ENCODE measurements around the gene ITGA4.
"Not testable (repeated sequence)": the region's sequence is repeated elsewhere in the genome, so short reads cannot be mapped to it uniquely, and the experiment has no call there.

ITGA4 gene

DNA sequence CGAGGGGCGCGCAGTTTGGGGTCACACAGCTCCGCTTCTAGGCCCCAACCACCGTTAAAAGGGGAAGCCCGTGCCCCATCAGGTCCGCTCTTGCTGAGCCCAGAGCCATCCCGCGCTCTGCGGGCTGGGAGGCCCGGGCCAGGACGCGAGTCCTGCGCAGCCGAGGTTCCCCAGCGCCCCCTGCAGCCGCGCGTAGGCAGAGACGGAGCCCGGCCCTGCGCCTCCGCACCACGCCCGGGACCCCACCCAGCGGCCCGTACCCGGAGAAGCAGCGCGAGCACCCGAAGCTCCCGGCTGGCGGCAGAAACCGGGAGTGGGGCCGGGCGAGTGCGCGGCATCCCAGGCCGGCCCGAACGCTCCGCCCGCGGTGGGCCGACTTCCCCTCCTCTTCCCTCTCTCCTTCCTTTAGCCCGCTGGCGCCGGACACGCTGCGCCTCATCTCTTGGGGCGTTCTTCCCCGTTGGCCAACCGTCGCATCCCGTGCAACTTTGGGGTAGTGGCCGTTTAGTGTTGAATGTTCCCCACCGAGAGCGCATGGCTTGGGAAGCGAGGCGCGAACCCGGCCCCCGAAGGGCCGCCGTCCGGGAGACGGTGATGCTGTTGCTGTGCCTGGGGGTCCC is at the start of gene ITGA4:
Gene ITGA4, plus strand, starts transcription at position 266 of the 620 bp plus-strand sequence. Its CDS starts 269 bp downstream, at position 535.
- peak; percentile 63 for DNase-seq

DNA sequence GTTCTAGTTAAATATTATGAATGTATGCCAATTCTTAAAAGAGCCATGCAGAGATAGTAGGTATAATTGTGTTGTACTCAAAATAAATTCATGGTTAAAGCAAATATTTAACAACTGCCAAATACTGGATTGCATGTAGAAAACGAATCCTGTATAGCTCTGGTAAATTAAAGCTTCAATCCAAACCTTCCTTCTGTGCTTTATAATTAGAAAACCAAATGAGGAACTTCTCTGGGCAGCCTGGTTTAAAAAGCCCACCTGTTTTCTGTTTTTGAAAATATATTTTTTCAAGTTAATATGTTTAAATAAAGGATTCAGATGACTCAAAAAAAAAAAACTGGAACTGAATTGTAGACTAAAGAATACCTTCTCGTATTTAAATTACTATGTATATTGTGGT is 48.3 kb upstream of the ITGA4 start:
- no peak for DNase-seq

DNA sequence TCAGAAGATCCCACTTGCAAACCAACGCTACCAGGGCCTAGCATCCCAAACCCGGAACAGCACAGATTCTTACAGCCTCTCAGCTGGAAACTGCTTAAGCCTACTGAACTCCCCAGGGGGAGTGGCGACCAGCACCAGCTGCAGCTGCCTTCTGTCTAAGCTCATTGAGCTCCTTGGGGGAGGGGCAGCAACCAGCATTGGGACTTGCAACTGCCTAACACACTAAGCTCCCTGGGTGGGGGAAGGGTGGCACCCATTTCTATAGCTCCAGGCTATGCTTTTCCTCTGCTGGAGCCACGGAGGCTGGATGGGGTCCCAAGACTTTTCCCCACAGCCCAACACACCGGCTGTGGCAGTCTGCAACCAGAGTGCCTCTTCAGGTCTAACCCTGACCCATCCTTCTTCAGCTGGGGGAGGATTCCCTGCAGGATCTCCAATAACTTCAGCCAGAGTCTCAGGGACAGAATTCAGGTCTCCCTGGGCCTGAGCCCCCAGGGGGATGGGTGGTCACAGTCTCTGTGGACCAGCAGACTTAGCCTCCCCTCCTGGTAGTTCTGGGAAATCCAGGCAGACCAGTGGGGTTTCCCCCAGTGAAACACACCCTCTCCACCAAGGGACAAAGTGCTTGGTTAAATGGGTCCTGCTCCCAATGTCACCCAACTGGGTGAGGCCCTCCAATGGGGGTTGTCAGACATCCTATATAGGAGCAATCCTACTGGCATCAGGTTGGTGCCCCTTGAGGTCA is 45.9 kb upstream of the ITGA4 start:
- peak; percentile 86 for DNase-seq

DNA sequence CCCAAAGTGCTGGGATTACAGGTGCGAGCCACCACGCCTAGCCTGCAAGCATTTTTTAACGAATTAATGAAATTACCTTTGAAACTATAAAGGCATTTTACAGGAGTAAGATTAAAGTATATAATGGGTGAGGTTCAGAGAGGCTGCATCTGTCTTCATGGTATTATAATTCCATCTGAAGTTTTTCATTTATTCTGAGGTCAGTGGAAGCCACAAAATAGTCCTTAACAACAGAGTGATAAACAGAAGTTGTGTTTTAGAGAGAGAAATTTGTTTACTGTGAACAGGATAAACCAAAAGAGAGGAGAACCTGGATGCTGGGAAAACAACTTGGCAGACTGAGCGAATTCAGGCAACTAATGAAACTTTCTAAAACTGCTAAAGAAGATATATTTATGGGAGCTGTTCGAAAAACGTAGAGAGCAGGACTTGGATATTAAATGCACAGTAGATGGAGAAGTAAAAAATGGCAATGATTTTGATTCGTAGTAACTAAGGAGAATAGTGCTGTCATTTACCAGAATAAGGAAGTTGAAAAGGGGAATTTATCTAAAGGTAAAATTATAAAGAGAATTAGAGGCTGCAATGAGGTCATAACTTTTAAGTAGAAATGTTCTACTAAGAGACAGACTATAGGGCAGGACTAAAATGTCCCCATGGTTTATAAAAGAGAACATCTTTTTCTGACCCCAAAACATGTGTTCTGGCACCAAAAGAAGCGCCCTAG is 37.9 kb upstream of the ITGA4 start:
- DNase-seq, result no peak

DNA sequence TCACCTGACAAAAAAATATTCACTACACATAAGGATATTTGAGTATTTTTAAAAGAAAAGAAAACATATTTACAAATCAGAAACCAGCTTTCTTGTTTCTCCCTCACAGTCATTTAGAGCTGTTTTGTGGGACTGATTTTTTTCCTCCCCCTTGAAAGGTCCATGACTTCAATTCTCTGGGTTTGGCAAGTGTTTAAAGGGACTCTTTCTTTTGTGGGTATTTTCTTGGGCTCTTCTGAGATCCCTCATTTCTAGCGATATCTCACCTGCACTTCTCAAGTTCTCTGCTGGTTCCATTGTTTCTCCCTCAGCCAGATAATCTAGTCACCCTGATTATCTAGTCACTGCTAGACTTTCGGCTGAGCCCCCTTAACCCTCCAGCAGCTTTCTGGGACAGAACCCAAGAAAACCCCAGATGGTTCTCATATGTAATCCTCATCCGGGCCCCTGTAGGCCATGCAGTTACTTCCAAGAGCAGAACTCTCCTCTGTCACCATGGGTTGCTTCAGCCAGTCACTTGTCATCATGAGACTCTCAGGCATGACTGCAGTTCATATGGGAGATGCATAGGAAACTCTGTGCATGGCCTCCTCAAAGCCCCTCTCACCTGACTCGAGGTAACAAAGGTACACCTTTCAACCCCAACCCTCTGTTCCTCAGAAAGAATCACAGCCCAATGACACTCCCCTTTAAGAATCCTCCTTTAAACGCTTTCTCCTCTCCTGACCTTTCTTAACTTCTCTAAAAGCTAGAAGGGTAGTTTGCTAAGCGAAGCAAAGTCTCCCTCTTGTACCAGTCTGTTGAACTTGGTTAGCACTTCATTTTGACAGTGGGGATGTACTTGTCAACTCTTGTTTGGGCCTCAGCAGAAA is 36.7 kb upstream of the ITGA4 start:
- DNase-seq, result no peak

DNA sequence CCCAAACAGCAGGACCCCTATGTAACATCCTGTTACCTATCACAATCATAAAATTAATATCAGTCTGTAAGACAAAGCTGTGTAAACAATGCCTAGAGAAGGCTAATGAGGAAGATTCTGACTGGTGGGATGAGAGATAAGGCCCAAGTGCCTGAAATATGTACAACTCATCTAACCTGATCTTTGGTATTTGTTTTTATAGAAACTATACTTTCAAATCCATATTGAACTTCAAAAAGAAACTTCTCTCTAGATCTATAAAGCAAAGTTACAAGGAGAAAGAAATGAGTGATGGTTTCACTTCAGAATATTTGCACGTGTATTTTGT is 36.1 kb upstream of the ITGA4 start:
- peak; percentile 19 for DNase-seq

DNA sequence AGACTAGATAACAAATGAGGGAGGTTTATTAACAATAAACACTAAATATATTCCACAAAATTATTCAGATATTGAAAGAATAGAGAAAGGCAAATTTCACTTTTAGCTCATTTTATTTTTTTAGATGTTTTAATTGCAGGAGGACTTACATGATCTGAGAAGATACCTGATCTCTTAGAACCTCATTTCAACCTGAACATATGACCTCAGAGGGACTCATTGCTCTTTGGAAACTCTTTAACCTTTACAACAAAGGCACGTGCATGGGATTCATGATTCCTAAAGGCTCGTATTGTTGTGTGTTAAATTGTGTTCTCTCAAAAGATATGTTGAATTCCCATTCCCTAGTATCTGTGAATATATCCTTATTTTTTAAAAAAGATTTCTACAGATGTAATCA is 35.7 kb upstream of the ITGA4 start:
- DNase-seq, result no peak

DNA sequence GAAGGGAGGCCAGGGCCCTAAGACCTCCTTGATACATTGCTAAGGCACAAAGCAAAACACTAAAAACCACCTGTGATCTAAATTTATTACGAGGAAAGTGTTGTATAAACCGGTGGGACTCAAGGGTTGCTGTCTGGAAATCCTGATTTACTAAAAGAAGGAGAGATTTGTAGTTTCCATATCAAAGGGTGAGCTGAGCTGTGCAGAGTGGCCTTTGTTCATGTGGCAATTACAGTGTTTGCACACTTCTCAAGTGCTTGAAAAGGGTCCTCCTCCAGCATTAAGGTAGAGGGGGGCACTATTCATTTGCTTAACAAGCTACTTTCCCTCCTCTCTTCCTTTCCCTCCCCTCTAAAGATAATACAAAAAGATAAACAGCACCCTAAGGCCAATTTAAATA is 30.5 kb upstream of the ITGA4 start:
- DNase-seq, result peak; percentile 78

DNA sequence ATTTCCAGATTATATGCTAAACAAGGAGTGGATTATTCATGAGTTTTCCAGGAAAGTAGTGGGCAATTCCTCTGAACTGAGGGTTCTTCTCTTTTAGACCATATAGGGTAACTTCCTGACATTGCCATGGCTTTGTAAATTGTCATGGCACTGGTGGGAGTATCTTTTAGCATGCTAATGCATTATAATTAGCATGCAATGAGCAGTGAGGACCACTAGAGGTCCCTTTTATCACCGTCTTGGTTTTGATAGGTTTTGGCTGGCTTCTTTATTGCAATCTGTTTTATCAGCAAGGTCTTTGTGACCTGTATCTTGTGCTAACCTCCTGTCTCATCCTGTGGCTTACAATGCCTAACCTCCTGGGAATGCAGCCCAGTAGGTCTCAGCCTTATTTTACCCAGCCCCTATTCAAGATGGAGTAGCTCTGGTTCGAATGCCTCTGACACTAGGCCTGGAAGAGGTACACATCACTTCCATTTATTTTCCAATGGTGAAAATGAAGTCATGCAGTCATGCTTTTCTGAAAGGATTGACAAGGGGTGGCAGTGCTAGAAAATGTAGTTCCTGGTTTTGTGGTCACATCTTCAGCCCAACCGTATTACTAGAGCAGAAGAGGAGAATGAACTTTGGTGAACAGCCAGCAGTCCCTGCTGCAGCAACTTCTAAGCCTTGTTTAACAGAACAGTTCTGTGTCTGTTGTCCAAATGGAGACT is 26.6 kb upstream of the ITGA4 start:
- no peak for DNase-seq

DNA sequence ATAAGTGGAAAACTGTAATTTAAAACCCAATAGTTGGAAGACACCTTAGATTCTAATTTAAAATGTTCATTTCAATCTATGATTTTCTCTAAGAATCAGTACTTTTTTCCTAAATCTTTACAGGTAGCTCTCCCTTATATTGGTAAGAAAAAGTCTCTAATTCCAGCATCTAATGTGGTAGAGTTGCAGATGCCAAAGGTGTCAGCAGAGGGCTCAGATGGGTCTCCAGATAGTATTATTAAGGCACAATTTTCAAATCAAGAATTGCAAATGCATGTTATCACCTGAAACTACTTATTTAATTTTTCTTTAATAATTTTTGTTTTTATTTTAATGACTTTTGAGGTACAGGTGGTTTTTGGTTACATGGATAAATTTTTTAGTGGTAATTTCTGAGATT is 25.5 kb upstream of the ITGA4 start:
- no peak for DNase-seq

DNA sequence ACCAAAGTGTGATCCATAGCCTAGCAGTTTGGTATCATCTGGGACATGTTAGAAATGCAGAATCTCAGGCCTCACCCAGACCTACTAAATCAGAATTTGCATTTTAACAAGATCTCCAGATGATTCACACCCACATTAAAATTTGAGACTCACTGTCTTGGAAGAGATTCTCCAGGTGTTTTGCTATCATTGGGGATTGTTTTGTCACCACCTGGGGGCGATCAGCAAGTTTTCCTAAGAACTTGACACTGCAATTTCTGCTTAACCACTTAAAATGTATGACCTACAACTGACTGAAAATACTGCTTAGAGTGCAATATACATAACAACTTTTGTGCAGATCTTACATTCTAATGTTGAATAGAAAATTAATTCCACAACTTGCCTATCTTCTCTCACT is 18.9 kb upstream of the ITGA4 start:
- no peak for DNase-seq

DNA sequence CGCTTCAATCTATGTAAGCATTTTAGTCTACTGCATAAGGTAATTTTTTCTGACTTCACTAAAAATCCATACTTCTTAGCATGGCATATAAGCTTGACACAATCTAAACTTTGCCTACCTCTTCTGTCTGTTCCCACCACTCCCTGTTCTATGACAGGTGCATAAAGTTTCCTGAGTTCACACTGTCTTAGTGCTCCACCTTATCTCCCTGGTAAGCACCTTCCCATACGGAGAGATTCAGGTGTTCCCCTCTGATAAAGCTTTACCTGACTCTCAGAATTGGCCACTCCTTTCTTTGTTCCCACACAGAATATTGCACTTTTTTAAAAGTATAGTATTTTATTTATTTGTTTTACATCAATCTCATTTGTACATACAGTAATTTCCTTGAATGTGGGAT is 16.8 kb upstream of the ITGA4 start:
- peak; percentile 33 for DNase-seq

DNA sequence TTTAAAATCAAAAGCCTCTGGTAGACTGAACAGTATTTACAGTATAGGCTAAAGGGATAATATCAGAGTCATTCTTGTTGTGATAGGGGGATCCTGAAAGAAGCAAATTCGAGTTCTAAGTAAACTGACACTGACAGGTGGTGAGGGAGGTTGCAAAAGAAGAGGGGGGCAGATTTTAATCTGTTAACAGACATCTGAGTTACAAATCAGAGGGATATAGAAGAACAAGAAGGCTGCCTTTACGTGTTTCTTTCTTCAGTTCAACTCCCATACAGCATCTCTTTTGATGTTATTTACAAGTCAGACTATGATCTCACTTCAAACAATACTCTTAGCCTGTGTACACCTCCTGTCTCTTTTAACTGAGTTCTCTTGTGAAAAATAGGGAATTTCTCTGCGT is 16.3 kb upstream of the ITGA4 start:
- no peak for DNase-seq

DNA sequence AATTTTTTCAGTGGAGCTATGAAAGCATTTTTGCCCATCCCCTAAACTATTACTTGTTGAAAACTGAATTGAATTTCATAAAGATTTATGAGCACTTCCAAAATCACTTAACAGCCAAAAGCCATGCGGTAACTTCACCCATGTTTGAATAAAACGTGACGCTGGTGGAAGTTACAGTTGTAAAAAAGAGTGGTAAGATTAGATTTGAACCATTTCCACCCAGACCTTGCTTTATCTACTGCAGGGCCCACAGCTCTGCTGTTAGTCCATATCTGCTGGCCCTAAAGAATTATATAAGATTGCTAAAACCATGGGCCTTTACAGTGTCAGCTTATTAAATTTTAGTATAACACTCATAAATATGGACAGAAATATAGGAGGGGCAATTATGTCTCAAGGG is 15.5 kb upstream of the ITGA4 start:
- DNase-seq, result no peak

DNA sequence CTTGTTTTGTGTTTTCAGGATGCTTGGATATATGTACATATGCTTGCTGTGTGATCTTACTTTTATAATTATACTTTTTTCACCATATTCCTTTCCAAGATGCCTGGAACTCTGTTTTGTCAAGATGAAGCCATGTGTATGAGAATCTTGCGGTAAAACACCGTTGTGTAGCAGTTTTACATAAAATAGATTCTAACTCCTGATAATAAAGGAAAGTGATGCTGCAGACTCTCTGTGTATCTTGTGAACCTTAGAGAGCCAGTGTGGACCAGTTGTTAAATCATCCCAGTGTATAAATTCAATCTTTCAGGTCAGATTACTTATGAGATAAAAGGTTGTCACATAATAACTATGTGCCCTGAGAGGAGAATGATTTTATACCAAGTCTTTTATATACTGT is 12.5 kb upstream of the ITGA4 start:
- DNase-seq, result no peak

DNA sequence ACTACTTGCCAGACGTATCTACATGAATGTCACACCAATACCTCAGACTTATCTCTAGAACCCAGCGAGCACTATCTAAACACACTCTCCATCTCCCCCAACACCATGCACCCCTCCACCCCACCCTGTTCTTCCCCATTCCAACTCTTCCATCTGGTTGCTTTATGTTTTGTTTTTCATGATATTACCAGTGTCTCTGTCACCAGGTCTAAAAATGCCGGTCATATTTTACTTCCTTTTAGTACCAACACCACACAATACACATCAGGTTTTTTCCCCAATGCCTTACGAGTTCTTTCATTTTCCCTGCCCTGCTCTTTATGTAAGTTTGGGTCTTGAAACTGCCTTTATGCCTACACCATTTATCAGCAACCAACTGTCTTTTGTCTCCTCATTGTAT is 10.2 kb upstream of the ITGA4 start:
- no peak for DNase-seq

DNA sequence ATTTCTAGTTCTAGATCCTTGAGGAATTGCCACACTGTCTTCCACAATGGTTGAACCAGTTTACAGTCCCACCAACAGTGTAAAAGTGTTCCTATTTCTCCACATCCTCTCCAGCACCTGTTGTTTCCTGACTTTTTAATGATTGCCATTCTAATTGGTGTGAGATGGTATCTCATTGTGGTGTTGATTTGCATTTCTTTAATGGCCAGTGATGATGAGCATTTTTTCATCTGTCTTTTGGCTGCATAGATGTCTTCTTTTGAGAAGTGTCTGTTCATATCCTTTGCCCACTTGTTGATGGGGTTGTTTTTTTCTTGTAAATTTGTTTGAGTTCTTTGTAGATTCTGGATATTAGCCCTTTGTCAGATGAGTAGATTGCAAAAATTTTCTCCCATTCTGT is 7.9 kb upstream of the ITGA4 start:
- DNase-seq, result not testable (repeated sequence)

DNA sequence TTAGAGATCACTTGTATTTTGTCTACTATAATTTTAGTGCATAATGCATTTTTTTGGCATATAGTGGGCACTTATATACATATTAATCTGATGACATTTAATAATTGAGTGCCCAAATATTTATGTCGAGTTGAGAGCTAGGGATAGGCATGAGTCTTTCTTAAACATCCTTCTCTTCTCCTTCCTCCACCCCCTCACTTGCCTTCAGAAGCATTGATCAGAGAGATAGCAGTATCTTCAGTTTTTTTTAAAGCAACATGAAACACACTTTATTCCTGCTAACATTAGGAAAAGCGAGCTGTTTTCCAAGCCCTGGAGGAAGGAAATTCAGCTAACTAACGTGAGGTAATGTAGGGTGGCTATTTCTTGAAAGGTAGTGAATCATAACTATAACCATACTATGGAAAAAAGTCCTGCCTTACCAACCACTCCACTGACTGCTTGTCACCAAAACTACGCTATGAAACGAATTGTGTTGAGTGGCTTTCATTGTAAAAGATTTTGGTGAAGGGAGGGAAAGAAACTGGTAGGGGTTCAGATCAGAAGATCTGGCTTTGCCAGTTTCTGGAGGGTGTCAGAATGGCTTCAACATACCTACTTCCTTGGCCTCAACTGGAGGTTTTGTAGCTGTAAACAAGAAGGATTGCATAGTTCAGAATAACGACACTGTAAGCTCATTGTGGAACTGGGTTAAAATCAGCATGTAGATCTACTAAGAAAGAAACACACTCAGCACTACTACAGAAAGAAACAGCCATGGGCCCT is 2.3 kb upstream of the ITGA4 start:
- DNase-seq, result no peak

DNA sequence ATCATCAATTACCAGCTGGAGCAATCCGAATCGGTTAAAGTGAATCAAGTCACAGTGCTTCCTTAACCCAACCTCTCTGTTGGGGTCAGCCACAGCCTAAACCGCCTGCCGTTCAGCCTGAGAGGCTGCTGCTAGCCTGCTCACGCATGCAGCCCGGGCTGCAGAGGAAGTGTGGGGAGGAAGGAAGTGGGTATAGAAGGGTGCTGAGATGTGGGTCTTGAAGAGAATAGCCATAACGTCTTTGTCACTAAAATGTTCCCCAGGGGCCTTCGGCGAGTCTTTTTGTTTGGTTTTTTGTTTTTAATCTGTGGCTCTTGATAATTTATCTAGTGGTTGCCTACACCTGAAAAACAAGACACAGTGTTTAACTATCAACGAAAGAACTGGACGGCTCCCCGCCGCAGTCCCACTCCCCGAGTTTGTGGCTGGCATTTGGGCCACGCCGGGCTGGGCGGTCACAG is 496 bp upstream of the ITGA4 start:
- peak; percentile 63 for DNase-seq

DNA sequence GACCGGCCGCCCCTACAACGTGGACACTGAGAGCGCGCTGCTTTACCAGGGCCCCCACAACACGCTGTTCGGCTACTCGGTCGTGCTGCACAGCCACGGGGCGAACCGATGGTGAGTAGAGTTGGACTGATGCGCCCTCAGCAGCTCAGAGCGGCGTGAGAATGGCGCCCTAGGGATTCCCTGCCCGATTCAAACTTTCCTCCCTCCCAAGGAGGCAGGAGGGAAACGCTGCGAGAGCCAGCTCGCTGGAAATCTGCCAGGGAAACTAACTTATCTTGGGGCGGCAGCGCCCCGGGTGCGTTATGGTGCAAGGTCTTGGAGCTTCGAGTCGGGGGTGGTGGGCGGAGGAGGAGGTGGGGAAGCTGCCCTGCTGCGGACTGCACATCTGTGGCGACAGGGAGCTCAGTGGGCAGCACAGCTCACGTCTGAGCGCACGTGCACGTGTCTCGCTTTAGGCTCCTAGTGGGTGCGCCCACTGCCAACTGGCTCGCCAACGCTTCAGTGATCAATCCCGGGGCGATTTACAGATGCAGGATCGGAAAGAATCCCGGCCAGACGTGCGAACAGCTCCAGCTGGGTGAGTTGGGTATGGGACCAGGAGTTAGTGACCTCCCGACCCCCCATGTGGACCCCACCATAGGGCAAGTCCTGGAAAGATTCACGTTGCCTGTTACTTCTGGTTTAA is 697 bp downstream of the ITGA4 start:
- no peak for DNase-seq

DNA sequence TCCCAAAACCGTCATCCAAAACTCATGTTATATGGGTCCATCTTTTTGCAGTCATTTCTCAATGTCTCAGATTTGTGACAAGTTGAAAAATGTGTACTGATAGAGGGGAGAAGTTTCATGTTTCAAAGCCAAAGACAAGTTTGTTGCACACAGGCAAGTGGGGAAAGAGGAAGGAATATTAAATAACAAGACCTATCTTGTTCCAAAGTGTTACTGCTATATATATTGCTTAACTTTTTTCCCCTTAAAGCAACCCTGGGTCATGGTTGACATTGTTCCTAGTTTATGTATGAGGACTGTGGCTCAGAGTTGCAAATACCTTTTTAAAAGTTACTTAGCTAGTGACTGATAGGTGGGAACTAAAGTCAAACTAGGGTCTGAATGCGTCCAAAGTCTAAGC is 1.7 kb downstream of the ITGA4 start:
- no peak for DNase-seq
